Amniotic stem cell (primary cell): ENCODE measurements around the gene MGAT5B.
A peak's percentile ranks its signal among the peaks of the same experiment; 100 is the strongest.

ENCODE experiments used
- DNase-seq: peaks from one replicate; lab custom pipeline; 2025; lab: John Stamatoyannopoulos, UW

The MGAT5B gene

DNA sequence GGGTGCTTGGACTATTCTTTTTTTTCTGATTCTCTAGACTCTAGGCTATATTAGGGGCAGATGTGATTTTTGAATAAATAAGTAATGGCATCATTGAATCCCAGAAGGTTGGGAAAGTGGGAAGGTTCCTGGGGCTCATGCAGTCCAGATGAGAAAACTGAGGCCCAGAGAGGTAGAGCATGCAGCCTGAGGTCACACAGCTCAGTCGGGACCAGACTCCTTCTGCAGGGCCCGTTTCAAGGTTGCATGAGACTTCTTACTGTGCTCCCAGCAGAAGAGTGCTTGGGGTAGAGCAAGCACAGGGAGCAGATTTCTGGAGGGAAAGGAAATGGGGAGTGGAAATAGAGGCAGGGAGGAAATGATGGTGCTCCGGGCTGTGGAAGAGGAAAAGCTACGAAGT, 59.8 kb downstream of the MGAT5B start:
- no peak for DNase-seq

DNA sequence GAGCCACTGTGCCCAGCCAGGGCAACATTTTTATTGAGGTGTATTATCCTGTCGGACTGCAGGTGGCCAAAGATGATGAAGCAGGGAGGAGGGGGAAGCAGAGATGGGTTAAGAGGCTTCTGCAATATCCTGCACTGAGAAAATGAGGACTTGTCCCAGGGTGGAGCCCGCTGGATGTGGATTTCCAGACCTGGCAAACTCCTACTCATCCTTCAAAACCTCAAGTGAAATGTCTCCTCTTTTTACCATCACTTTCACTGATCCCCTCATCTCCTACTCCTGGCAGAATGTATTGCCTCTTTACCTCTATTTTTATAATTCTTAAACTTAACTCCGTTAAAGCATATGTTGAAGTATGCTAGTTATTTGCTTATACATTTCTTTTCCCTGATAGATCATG, 60.9 kb downstream of the MGAT5B start:
- DNase-seq, result no peak

DNA sequence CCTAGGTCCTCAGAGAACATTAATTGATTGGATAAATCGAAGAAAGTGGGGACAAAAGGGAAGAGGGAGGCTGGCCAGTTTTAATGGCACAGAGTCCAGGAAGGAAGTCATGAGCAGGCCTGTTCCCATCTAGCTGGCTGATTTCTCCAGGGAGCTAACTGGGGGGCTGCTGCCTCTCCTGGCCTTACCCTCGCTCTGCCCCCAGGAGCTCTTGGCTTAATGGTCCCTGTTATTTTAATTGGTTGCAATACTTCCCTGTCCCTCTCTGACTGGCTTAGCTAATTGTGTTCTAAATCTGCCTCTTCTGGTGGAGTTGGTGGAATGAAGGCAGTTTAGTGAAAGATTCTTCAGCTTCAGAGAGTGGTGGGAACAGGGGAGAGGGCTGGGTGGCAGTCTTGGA, 61.4 kb downstream of the MGAT5B start:
- DNase-seq, result no peak

DNA sequence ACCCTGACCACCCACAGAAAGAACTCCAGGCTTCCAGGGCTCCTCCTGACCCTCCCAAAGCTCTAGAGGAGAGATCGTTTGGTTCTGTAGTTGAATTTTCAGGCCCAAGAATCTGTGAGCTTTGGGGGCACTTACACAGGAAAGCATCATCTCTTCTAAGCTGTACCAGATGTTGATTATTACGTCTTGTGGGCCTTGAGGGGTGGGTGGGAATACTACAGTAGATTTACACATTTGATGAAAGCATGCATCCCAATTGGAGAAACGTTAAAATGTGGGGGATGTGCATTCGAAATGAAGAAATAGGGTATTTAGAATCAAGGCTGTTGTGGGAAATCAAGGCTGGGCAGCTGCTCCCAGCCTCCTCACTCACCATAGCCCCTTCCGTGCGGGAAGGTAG, 61.9 kb downstream of the MGAT5B start:
- DNase-seq, result no peak

DNA sequence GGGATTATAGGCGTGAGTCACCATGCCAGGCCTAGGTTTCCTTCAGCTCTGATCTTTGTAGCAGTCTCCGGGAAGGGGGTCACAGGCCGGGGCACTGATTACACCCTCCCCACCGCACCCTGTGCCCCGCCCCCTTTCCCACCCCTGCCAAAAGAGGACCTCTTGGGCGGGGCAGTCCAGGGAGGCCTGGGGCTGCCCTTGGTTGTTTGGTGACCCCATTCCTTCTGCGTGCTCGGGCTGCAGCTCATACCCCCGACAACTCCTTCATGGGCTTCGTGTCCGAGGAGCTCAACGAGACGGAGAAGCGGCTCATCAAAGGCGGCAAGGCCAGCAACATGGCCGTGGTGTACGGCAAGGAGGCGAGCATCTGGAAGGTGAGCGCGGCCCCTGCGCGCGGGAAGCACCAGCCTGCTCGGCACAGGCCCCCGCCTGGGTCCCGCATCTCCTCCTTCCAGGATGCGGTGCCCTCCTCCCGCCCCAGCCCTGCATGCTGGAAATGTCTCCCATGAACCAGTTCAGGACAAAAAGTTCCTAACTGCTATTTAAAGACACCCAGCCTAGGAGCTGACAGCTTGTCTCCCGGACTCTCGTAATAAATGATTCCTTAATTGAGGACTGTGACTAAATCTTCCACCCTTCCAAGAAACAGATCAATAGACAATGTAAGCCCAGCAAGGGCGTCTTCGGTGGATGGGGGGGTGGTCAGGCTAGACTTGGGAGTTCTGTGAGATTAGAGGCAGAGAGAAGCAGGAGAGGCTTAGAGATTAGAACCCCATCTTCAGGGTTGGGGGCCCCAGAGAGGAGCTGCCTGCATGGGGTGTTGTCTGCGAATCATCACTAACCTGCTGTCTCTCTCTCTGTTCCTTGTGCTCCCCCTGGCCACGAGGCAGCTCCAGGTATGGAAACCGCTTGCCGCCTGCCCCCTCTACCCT, 64.5 kb downstream of the MGAT5B start:
- DNase-seq, result no peak

DNA sequence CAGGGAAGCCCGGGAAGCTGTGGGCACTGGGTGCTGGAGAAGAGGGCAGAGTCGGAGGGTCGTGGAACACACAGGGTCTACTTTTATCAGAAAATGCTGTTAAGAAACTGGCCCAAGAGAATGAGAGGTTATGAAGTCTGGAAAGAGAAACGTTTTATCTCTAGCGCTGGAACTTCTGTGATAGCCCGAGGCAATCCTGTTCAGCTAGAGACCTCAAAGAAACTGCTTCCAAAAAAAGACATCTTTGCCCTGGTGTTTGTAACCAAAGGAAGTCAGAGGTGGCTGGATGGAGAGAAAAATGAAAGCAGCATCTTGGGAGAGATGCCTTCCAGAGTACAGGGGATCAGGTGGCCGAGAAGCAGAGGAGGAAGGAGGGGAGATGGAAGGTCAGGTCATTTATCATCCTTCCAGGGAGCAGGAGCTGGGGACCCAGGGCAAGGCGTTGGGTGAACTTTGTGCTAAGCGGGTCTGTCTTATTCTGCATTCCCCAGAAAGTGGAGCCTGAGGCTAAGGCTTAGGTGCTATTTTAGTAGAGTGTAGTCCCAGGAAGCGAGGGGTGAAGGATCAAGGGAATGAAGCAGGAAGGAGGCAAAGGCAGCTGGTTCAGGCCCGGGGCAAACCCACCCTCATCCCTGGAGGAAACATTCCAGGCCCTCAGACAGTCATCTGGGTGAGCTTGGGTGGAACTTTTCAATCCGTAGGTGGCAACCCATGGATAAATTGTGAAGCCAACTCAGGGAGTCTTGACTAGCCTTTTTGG, 66.5 kb downstream of the MGAT5B start:
- no peak for DNase-seq

DNA sequence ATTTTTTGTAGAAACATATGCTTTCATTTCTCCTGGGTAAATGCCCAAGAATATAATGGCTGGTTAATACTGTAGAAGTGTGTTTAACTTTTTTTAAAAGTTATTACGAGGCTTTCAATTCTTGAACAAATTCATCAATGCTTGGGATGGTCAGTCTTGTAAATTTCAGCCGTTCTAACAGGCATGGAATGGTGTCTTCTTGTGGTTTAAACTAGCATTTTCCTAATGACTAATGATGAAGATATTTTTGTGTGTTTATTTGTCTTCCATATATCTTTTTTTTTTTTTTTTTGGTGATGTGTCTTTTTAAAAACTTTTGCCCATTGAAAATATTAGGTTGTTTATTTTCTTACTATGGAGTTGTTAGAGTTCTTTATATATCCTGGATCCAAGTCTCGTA, 67.1 kb downstream of the MGAT5B start:
- peak; percentile 11 for DNase-seq

DNA sequence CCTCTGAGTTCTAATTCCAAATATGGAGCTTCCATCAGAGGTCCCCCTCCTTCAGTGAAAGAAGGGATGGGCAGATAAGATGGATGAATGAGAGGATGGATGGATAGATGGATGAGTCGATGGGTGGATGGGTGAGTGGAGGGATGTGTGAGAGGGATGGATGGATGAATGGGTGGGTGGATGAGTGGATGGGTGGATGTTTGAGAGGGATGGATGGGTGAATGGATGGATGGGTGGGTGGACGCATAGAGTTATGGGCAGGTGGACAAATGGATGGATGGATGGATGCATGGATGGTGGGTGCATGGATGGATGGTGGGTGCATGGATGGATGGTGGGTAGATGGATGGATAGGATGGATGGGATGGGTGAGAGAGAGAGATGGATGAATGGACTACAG, 69.0 kb downstream of the MGAT5B start:
- DNase-seq, result no peak

DNA sequence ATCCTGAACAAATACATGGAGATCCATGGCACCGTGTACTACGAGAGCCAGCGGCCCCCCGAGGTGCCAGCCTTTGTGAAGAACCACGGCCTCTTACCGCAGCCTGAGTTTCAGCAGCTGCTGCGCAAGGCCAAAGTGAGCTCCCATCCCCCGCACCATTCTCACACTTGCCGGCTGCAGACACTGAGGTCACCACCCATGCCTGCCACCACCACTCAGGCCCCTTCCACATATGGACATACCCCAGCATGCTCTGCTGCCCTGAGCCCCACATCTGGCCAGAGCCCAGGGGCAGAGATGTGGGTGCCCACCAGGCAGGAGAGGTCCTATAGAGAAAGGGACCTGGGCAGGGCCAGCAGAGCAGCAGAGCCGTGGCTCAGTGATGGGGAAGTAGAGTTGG, 69.8 kb downstream of the MGAT5B start:
- DNase-seq, result no peak

DNA sequence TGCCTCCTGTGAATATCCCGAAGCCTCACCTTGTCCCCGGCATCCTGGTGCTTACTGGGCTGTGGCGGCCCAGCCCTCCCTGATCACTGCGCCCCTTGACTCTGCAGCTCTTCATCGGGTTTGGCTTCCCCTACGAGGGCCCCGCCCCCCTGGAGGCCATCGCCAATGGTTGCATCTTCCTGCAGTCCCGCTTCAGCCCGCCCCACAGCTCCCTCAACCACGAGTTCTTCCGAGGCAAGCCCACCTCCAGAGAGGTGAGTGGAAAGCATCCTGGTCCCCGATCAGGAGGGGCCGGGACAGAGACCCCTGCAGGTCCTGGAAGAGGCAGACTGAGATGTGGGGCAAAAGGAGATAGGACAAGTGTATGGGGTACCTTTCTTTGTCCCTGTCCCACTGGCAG, 72.1 kb downstream of the MGAT5B start:
- DNase-seq, result no peak

DNA sequence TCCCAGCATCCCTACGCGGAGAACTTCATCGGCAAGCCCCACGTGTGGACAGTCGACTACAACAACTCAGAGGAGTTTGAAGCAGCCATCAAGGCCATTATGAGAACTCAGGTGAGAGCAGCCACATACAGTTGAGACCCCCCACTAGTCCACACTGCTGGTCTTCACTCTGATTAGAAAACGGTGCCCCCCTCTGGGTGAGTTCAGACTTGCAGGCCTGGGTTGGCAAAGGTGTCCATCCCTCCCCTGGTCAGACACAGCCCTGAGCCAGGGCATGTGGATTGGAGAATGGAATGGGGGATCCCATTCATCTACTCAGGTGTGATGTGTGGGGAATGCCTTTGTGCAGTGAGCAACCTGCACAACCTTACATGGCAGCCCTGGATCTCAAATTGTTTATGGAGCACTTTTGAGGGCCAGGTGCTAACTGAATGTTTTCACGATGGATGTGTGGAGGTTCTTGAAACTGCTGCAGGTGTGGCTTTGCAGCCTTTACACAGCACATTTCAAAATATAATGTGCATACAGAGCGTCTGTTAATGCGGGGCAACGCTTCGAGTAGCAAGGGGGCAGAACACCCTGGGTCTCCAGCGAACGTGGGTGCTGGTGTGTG, 72.6 kb downstream of the MGAT5B start:
- no peak for DNase-seq

DNA sequence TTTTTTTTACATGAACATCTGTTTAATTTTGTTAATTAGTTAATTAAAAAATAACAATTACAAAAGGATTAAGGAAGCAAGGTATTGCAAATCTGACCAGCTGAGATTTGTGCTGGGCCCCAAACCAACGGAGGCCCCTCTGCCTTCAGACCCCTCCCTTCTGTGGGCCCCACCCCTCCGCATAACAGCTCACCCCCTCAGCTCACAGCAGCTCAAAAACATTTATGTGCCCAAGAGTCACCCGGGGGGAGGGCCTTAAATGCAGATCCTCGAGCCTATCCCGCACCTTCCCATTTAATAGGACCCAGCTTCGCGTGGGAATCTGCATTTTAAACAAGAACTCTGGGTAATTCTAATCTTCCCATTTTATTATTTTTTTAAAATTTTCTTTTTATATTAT, 75.0 kb downstream of the MGAT5B start:
- no peak for DNase-seq

DNA sequence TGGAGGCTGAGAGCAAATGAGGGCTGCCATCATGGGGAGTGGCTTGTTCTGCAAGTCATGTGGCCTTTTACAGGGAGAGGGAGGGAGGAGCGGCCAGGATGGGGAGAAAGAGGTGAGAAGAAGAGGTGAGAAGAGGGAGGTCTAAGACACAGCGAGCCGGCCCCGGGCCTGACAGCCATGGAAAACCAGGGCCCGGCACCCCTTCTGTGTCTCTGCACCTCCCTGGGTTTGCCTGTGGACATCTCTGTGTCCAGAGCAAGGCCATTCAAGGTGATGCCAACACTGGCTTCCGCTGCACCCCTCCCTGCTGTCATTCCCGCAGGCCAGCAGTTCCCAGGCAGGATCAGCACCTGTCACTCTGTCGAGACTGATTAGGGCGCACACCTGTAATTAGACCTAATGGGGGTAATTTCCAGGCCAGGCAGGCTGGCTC, 75.6 kb downstream of the MGAT5B start:
- no peak for DNase-seq

DNA sequence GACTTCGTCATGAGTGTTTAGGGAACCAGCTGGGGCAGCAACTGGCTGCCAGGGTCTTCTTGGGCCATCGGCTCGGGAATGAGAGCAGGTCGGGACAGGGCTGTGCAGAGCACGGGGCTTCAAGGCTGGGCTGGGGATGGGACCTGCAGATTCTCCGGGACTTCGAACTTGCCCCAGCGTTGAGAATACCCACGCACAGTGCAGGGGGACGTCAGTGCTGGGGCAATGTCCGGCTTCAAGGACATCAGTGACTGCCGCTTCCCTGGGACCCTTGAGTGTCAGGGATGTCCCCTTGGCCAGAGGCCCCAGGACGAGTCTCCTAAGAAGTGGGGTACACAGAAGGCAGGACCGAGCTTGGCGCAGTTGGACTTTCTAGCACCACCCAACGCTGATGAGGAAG, 76.3 kb downstream of the MGAT5B start:
- no peak for DNase-seq

DNA sequence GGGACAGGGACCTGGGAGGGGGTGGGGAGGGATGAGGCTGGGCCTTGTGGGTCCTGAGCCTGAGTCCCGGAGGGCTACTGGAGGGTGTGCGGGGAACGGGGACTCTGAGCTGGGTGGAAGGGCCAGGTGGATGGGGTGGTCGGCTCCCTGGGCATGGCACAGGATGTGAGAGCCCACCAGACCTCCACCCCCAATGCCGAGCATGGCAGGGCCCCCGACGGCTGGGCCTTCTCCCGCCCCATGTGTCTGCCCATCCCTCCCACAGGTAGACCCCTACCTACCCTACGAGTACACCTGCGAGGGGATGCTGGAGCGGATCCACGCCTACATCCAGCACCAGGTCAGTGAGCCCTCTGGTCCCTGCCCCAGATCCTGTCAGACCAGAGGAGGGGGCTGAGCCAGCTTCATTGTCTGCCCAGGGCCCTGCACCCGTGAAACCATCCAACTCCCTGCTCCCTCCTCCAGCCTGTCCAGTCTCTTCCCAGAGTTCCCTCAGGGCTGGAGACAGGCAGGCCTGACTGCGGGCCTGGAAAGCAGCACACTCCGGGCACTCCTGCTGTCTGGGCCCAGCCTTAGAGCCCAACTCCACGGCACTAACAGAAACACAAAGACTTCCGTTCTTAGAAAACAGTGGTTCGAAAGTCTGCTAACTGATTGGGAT, 78.0 kb downstream of the MGAT5B start:
- DNase-seq, result no peak

DNA sequence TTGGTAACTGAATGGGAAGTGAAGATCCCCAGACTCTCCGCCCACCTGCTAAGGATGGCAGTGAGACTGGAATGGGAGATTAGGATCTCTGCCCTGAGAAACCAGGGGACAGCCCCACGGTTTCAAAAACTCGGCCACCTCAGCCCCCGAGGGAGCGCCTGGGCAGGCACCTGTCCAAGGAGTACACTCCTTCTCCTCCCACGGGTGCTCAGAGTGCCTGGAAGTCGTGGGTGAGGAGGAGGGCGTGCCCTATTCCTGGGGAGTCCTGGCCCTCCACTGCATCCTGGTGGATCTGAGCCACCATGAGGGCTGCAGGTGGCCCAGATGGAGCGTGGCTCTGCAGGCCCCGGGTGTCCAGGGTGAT, 78.5 kb downstream of the MGAT5B start:
- no peak for DNase-seq

DNA sequence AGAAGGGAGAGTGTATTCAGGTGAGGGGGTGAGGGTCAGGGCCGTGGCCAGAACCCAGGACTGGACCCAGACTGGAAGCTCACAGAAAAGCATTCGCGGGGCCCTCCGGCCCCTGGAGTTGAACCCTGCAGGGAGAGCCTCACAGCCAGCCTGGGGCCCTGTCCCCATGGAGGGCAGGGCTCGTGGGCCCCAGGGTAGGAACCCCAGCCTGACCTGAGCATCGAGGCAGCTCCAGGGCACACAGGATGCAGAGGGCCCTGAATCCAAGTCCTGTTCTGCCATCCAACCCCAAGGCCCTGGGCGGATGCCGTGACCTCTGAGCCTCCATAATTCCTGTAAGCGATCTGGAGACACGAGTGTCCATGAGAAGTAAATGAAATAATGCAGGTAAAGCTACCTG, 79.1 kb downstream of the MGAT5B start:
- no peak for DNase-seq

DNA sequence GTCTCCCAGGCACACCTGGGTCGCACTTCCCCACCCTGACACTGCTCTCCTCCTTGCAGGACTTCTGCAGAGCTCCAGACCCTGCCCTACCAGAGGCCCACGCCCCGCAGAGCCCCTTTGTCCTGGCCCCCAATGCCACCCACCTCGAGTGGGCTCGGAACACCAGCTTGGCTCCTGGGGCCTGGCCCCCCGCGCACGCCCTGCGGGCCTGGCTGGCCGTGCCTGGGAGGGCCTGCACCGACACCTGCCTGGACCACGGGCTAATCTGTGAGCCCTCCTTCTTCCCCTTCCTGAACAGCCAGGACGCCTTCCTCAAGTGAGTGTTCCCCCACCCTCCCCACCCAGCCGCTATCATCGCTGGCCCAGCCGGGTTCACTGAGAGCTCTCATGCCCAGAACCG, 79.6 kb downstream of the MGAT5B start:
- DNase-seq, result no peak

DNA sequence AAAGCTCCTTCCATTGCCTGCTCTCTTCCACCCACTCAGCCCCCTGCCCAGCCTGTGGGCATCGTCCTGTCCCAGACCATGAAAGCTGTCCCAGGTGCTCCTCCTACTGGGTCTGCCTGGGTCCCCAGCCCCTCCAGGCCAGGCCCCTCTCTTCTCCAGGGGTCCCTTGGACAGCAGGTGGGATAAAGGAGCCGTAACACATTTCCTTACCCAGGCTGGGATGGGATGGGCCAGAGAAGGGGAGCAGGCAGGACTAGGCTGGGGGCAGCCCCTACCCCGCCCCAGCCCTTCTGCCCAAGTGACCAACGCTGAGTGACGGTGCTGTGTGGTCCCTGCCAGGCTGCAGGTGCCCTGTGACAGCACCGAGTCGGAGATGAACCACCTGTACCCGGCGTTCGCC, 80.1 kb downstream of the MGAT5B start:
- no peak for DNase-seq

DNA sequence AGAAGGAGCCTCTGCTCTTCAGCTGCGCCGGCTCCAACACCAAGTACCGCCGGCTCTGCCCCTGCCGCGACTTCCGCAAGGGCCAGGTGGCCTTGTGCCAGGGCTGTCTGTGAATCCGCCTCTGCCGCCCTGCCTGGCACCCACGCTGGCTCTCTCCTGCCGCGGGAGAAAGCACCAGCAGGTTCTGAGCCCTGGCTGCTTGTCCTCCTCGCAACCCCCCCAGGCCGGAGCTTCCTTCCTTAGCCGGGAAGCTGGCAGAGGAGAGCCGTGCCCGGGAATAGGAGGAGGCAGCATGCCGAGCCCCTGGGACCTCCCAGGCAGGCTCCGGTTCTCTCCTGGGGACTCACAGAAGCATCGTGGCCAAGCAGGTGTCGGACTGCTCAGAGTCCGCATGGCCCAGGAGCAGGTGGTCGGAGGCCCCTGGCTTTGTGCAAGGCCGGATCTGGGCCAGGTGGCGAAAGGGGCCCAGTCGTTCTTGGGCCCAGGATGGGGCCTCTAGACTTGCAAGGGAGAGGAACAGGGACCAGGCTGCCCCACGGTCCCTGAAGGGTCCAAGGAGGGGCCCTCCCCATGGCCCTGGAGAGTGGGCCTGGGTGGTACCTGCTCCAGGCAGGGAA, 80.6 kb downstream of the MGAT5B start:
- DNase-seq, result no peak

DNA sequence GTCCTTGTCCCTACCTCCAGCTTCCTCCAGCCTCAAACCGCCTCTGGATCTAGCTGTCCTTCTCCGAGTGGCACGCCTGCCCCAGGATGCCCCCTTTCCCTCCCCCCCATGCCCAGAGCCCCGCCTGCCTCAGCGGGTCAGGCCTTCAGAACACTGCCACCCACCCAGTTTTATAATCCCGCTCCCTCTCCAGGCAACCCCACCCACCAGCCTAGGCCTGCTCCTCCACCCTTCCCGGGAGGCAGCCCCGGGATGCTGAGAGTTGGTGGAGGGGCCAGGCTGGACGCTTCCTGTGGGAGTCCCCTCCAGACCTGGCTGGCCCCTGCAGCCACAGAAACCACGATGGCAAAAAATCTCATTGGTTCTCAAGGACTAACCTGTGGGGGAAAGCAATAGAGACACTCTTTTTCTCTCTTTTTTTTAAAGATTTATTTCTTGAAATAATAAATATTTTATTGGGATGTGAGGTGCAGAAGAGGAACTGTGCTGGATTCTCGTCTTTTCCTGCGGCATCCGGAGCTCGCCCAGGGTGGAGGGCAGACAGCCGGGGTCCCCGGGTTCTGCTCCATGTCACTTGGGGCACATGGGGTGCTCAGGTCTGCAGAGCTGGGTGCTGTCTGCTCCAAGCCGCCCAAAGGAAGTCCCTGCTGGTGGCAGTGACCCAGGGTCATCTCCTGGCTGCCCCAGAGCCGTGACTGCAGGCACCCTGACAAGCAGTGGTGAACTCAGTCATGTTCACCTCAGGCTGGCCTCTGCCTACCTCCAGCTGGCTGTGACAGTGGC, 81.9 kb downstream of the MGAT5B start:
- DNase-seq, result no peak
